ENCODE results near the gene NT5DC2. TPM values are rescaled to one million over a fixed set of nuclear protein-coding genes. Genes with fewer than 3 reads are reported as not detected.

Gene NT5DC2
- total and polyA plus RNA-seq, 2 donors: 11.2 to 18.1 TPM

GRCh38 chr3:52522651-52523251 lies 10.9 kb downstream of the NT5DC2 start:
- H3K36me3 ChIP-seq (ENCODE audit: control insufficient read depth in 2 of 2, insufficient read depth in 2 of 2, low read length in 1 of 2): peaks cover 1 to 10% of the 10 kb centered on the region in 2 donors
- no peak for DNase-seq (ENCODE audit: low read depth in 6 of 9, low spot score in 9 of 9)

DNA sequence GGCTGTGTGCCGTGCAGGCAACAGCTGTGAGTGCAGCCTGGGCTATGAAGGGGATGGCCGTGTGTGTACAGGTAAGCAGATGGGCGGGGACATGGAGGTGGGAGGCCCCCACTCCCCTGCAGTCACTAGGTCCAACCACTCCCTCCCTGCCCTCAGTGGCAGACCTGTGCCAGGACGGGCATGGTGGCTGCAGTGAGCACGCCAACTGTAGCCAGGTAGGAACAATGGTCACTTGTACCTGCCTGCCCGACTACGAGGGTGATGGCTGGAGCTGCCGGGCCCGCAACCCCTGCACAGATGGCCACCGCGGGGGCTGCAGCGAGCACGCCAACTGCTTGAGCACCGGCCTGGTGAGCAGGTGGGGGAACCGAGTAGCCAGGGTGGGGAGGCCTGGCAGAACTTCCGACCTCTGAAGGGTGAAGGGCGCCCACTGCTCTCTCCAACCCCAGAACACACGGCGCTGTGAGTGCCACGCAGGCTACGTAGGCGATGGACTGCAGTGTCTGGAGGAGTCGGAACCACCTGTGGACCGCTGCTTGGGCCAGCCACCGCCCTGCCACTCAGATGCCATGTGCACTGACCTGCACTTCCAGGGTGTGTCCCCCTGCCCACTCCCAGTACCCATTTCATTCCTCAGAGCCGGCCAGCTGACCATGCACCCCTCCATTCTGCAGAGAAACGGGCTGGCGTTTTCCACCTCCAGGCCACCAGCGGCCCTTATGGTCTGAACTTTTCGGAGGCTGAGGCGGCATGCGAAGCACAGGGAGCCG lies 11.6 kb downstream of the NT5DC2 start:
- no peak for DNase-seq (ENCODE audit: low read depth in 6 of 9, low spot score in 9 of 9)
- 96% methylated on average over 33 of the region's 33 CpGs for WGBS
- peaks cover 0 to 3% of the 10 kb centered on the region in 2 donors for H3K36me3 ChIP-seq (ENCODE audit: control insufficient read depth in 2 of 2, insufficient read depth in 2 of 2, low read length in 1 of 2)
- H3K27me3 ChIP-seq (ENCODE audit: control insufficient read depth in 2 of 2, insufficient read depth in 1 of 2, low read length in 1 of 2): no peaks in the 10 kb centered on the region
- no peaks in the 10 kb centered on the region for H3K9me3 ChIP-seq (ENCODE audit: control insufficient read depth in 2 of 2, insufficient read depth in 1 of 2, low read length in 1 of 2)
- no peak overlapping the region for H3K4me3 ChIP-seq (ENCODE audit: low read length in 2 of 2)
- peaks cover 0 to 4% of the 10 kb centered on the region in 2 donors for H3K4me1 ChIP-seq (ENCODE audit: control insufficient read depth in 2 of 2, insufficient read depth in 2 of 2, low read length in 2 of 2)
- no peak overlapping the region for H3K27ac ChIP-seq (ENCODE audit: low read depth in 1 of 2, low read length in 1 of 2)

More at GRCh38 chr3:52522651-52523251, 10.9 kb downstream of the NT5DC2 start:
- Histone ChIP-seq H3K27ac (ENCODE audit: low read depth in 1 of 2, low read length in 1 of 2) (no peak overlapping the region), H3K4me3 (ENCODE audit: low read length in 2 of 2) (no peak overlapping the region), H3K9me3 (ENCODE audit: control insufficient read depth in 2 of 2, insufficient read depth in 1 of 2, low read length in 1 of 2) (no peaks in the 10 kb centered on the region), H3K4me1 (ENCODE audit: control insufficient read depth in 2 of 2, insufficient read depth in 2 of 2, low read length in 2 of 2) (peaks cover 0 to 4% of the 10 kb centered on the region in 2 donors), H3K27me3 (ENCODE audit: control insufficient read depth in 2 of 2, insufficient read depth in 1 of 2, low read length in 1 of 2) (no peaks in the 10 kb centered on the region)
- WGBS: 99% methylated on average over 14 of the region's 14 CpGs

- DNase-seq (ENCODE audit: low read depth in 6 of 9, low spot score in 9 of 9): no peak
- H3K36me3 ChIP-seq (ENCODE audit: control insufficient read depth in 2 of 2, insufficient read depth in 2 of 2, low read length in 1 of 2): peaks cover 0 to 2% of the 10 kb centered on the region in 2 donors
- no peaks in the 10 kb centered on the region for H3K9me3 ChIP-seq (ENCODE audit: control insufficient read depth in 2 of 2, insufficient read depth in 1 of 2, low read length in 1 of 2)
- no peaks in the 10 kb centered on the region for H3K27me3 ChIP-seq (ENCODE audit: control insufficient read depth in 2 of 2, insufficient read depth in 1 of 2, low read length in 1 of 2)
- H3K27ac ChIP-seq (ENCODE audit: low read depth in 1 of 2, low read length in 1 of 2): no peak overlapping the region
- peaks cover 0 to 4% of the 10 kb centered on the region in 2 donors for H3K4me1 ChIP-seq (ENCODE audit: control insufficient read depth in 2 of 2, insufficient read depth in 2 of 2, low read length in 2 of 2)
- 98% methylated on average over 8 of the region's 8 CpGs for WGBS
- H3K4me3 ChIP-seq (ENCODE audit: low read length in 2 of 2): no peak overlapping the region
Measured at GRCh38 chr3:52521488-52521824, 12.2 kb downstream of the NT5DC2 start.

GRCh38 chr3:52520716-52521487 lies 12.8 kb downstream of the NT5DC2 start:
- H3K27ac ChIP-seq (ENCODE audit: low read depth in 1 of 2, low read length in 1 of 2): no peak overlapping the region
- WGBS: 95% methylated on average over 20 of the region's 20 CpGs
- H3K27me3 ChIP-seq (ENCODE audit: control insufficient read depth in 2 of 2, insufficient read depth in 1 of 2, low read length in 1 of 2): no peaks in the 10 kb centered on the region
- no peak overlapping the region for H3K4me3 ChIP-seq (ENCODE audit: low read length in 2 of 2)
- no peaks in the 10 kb centered on the region for H3K9me3 ChIP-seq (ENCODE audit: control insufficient read depth in 2 of 2, insufficient read depth in 1 of 2, low read length in 1 of 2)
- DNase-seq (ENCODE audit: low read depth in 6 of 9, low spot score in 9 of 9): no peak
- H3K4me1 ChIP-seq (ENCODE audit: control insufficient read depth in 2 of 2, insufficient read depth in 2 of 2, low read length in 2 of 2): peaks cover 0 to 4% of the 10 kb centered on the region in 2 donors
- H3K36me3 ChIP-seq (ENCODE audit: control insufficient read depth in 2 of 2, insufficient read depth in 2 of 2, low read length in 1 of 2): peaks cover 0 to 2% of the 10 kb centered on the region in 2 donors

DNA sequence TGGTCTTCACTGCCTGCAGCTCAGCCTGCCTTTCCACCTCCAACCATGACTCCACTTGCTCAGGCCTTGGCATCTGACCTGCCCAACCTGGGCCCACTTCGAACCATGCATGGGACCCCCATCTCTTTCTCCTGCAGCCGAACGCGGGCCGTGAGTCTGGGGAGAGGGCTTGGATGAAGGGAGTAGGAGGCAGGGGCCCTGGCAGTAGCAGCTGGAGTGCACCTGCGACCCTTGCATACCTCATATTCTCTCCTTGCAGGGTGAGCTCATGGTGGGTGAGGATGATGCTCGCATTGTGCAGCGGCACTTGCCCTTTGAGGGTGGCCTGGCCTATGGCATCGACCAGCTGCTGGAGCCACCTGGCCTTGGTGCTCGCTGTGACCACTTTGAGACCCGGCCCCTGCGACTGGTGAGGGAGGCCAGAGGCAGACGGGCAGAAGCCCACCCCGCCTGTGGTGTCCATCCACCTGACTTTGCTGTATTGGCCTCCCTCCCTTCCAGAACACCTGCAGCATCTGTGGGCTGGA lies 13.5 kb downstream of the NT5DC2 start:
- Histone ChIP-seq H3K9me3 (ENCODE audit: control insufficient read depth in 2 of 2, insufficient read depth in 1 of 2, low read length in 1 of 2) (no peaks in the 10 kb centered on the region), H3K4me1 (ENCODE audit: control insufficient read depth in 2 of 2, insufficient read depth in 2 of 2, low read length in 2 of 2) (peaks cover 0 to under 1% of the 10 kb centered on the region in 2 donors), H3K36me3 (ENCODE audit: control insufficient read depth in 2 of 2, insufficient read depth in 2 of 2, low read length in 1 of 2) (no peaks in the 10 kb centered on the region), H3K4me3 (ENCODE audit: low read length in 2 of 2) (no peak overlapping the region), H3K27ac (ENCODE audit: low read depth in 1 of 2, low read length in 1 of 2) (no peak overlapping the region), H3K27me3 (ENCODE audit: control insufficient read depth in 2 of 2, insufficient read depth in 1 of 2, low read length in 1 of 2) (no peaks in the 10 kb centered on the region)
- no peak for DNase-seq (ENCODE audit: low read depth in 6 of 9, low spot score in 9 of 9)
- WGBS: 96% methylated on average over 14 of the region's 14 CpGs

DNA sequence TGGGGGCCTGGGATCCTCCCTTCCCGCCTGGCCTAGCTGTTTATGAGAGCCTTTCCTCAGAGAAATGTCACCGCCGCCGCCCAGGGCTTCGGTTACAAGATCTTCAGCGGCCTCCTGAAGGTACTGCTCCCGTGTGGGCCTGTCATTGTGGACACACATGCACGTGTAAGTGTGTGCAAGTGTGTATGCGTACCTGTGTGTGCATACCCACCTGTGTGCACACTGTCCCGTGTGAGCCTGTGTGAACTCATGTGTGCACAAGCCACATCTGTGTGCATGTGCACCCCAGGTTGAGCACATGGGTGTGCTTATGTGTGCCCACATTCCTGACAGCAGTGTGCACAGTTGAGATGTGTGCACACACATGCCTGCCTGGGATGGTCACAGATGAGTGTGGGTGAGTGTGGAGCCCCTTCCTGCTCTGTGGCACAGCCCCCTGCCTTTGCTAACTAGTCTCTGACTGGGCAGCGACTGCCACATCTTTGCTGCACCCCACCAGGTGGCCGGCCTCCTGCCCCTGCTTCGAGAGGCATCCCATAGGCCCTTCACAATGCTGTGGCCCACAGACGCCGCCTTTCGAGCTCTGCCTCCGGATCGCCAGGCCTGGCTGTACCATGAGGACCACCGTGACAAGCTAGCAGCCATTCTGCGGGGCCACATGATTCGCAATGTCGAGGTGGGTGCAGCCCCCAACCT lies 14.1 kb downstream of the NT5DC2 start:
- no peaks in the 10 kb centered on the region for H3K27me3 ChIP-seq (ENCODE audit: control insufficient read depth in 2 of 2, insufficient read depth in 1 of 2, low read length in 1 of 2)
- H3K36me3 ChIP-seq (ENCODE audit: control insufficient read depth in 2 of 2, insufficient read depth in 2 of 2, low read length in 1 of 2): no peaks in the 10 kb centered on the region
- 95% methylated on average over 22 of the region's 22 CpGs for WGBS
- H3K9me3 ChIP-seq (ENCODE audit: control insufficient read depth in 2 of 2, insufficient read depth in 1 of 2, low read length in 1 of 2): no peaks in the 10 kb centered on the region
- H3K27ac ChIP-seq (ENCODE audit: low read depth in 1 of 2, low read length in 1 of 2): no peak overlapping the region
- no peak for DNase-seq (ENCODE audit: low read depth in 6 of 9, low spot score in 9 of 9)
- no peak overlapping the region for H3K4me3 ChIP-seq (ENCODE audit: low read length in 2 of 2)
- no peaks in the 10 kb centered on the region for H3K4me1 ChIP-seq (ENCODE audit: control insufficient read depth in 2 of 2, insufficient read depth in 2 of 2, low read length in 2 of 2)

DNA sequence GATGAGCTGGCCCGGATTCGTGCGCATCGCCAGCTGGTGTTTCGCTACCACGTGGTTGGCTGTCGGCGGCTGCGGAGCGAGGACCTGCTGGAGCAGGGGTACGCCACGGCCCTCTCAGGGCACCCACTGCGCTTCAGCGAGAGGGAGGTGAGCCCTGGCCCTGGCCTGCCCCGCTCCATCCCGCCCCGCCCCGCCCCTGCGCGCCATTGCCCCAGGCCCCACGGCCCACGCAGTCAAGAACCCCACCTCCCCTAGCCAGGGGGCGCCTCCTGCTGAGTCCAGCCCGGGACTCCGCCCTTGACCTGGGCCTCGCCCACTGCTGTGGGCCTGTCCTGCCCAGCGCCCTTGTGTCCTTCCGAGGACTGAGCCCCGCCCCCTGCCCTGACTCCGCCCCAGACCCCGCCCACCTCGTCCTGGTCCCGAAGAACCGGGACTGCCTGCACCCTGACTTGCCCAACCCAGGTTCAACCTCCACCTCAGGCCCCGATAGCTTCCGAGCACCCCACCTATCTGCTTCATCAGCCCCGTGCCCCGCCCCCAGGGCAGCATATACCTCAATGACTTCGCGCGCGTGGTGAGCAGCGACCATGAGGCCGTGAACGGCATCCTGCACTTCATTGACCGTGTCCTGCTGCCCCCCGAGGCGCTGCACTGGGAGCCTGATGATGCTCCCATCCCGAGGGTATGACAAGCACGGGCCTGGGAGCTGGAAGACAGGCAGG lies 14.8 kb downstream of the NT5DC2 start:
- Histone ChIP-seq H3K27me3 (ENCODE audit: control insufficient read depth in 2 of 2, insufficient read depth in 1 of 2, low read length in 1 of 2) (no peaks in the 10 kb centered on the region), H3K4me1 (ENCODE audit: control insufficient read depth in 2 of 2, insufficient read depth in 2 of 2, low read length in 2 of 2) (no peaks in the 10 kb centered on the region), H3K36me3 (ENCODE audit: control insufficient read depth in 2 of 2, insufficient read depth in 2 of 2, low read length in 1 of 2) (no peaks in the 10 kb centered on the region), H3K4me3 (ENCODE audit: low read length in 2 of 2) (no peak overlapping the region), H3K9me3 (ENCODE audit: control insufficient read depth in 2 of 2, insufficient read depth in 1 of 2, low read length in 1 of 2) (no peaks in the 10 kb centered on the region), H3K27ac (ENCODE audit: low read depth in 1 of 2, low read length in 1 of 2) (no peak overlapping the region)
- 94% methylated on average over 50 of the region's 50 CpGs for WGBS
- DNase-seq (ENCODE audit: low read depth in 6 of 9, low spot score in 9 of 9): no peak

Data from thymus (tissue), 11 donors.